Breast epithelium (tissue), 4 donors: Measurements from ENCODE around the gene CDC5L. TPM values are rescaled to one million over a fixed set of nuclear protein-coding genes. Genes with fewer than 3 reads are reported as not detected.

ENCODE experiments used
- DNase-seq, 2 donors: peaks; one replicate each; pipeline ENCODE4 v3.0.0-alpha.2; 2019; ENCODE audit warnings: low spot score in 2 of 2
- H3K27ac ChIP-seq, 2 donors: fragments of 200-600 bp; sonication (generic) in 1 of 2; one replicate each; pipeline ENCODE4 v1.5.1; 2016 to 2019; ENCODE audit warnings: mild to moderate bottlenecking in 1 of 2
- H3K27me3 ChIP-seq, 2 donors: fragments of 200-600 bp; sonication (generic) in 1 of 2; one replicate each; pipeline versions ENCODE4 v1.5.1 to v1.6.0; 2017 to 2019; ENCODE audit warnings: control low read depth in 1 of 2, mild to moderate bottlenecking in 1 of 2
- H3K36me3 ChIP-seq: fragments of 200-600 bp; one replicate; pipeline ENCODE4 v1.5.1; 2019
- H3K4me1 ChIP-seq, 2 donors: fragments of 200-600 bp; sonication (generic); one replicate each; pipeline ENCODE4 v1.5.1; 2016 to 2019; ENCODE audit warnings: control low read depth in 1 of 2
- H3K4me3 ChIP-seq, 3 donors: fragments of 200-600 bp; sonication (generic); 1 replicate in 2 of 3; 2 replicates in 1 of 3; pipeline ENCODE4 v1.5.1; 2016 to 2019; ENCODE audit warnings: mild to moderate bottlenecking in 3 of 3, moderate library complexity in 2 of 3
- H3K9me3 ChIP-seq, 2 donors: fragments of 200-600 bp; sonication (generic) in 1 of 2; one replicate each; pipeline ENCODE4 v1.5.1; 2016 to 2019; ENCODE audit warnings: control low read depth in 1 of 2
- CTCF ChIP-seq, 3 donors: fragments of 450-650 bp; IDR thresholded peaks; one replicate each; pipeline ENCODE4 v1.5.1; 2016 to 2017; ENCODE audit warnings: antibody characterized with exemption in 3 of 3, mild to moderate bottlenecking in 3 of 3, moderate library complexity in 3 of 3
- POLR2A ChIP-seq: fragments of 450-650 bp; IDR thresholded peaks from one replicate; pipeline ENCODE4 v1.6.1; 2016; ENCODE audit warnings: antibody characterized with exemption, mild to moderate bottlenecking, moderate library complexity
- POLR2AphosphoS5 ChIP-seq, 3 donors: sonication (generic); formaldehyde crosslinking; IDR thresholded peaks; one replicate each; pipeline ENCODE4 v1.6.1; 2017; ENCODE audit warnings: antibody characterized with exemption in 3 of 3
- intact Hi-C: fragments of 100-400 bp; cut with DNase I; formaldehyde crosslinking; loops from one replicate; pipeline ENCODE4 v1.15.1; 2023; ENCODE audit warnings: low total_unique reads
- total RNA-seq, 3 donors: library from RNA; depleted of rRNA; stranded (reverse); fragments of >200 nt; gene quantifications; one replicate each; pipeline ENCODE4 v1.1.0, GENCODE V29; 2016

Gene CDC5L
- total RNA-seq, 3 donors from 2014 or later: 21.1 to 29.1 (median 22.0) TPM

GRCh38 chr6:44404022-44404714 is 16.7 kb downstream of the CDC5L start:
- H3K27ac ChIP-seq: no peak overlapping the region
- H3K36me3 ChIP-seq: peaks cover 6% of the 10 kb centered on the region
- H3K4me3 ChIP-seq: no peak overlapping the region
- intact Hi-C loops: no loop called here
- H3K27me3 ChIP-seq: no peaks in the 10 kb centered on the region
- no peaks in the 10 kb centered on the region for H3K4me1 ChIP-seq
- DNase-seq: no peak
- no peak for TF ChIP-seq POLR2A
- no peak for TF ChIP-seq POLR2AphosphoS5 (IDR thresholded peaks at IDR 0.05)
- no peak for TF ChIP-seq CTCF (IDR thresholded peaks at IDR 0.05)
- H3K9me3 ChIP-seq: no peaks in the 10 kb centered on the region

- H3K36me3 ChIP-seq: peaks cover 6% of the 10 kb centered on the region
- H3K27me3 ChIP-seq: no peaks in the 10 kb centered on the region
- DNase-seq: no peak
- intact Hi-C loops: no loop called here
- H3K27ac ChIP-seq: no peak overlapping the region
- H3K4me1 ChIP-seq: no peaks in the 10 kb centered on the region
- no peaks in the 10 kb centered on the region for H3K9me3 ChIP-seq
- TF ChIP-seq POLR2AphosphoS5 (IDR thresholded peaks at IDR 0.05) (no peak), POLR2A (no peak), CTCF (IDR thresholded peaks at IDR 0.05) (no peak)
- H3K4me3 ChIP-seq: no peak overlapping the region
Observed at GRCh38 chr6:44404715-44405099, 17.2 kb downstream of the CDC5L start.

GRCh38 chr6:44407951-44408670 is 20.6 kb downstream of the CDC5L start:
- Histone ChIP-seq H3K27ac (no peak overlapping the region), H3K9me3 (no peaks in the 10 kb centered on the region), H3K27me3 (no peaks in the 10 kb centered on the region), H3K4me1 (no peaks in the 10 kb centered on the region), H3K36me3 (peaks cover 6% of the 10 kb centered on the region), H3K4me3 (no peak overlapping the region)
- intact Hi-C loops: no loop called here
- DNase-seq: no peak
- no peak for TF ChIP-seq POLR2AphosphoS5 (IDR thresholded peaks at IDR 0.05)
- TF ChIP-seq POLR2A: no peak
- no peak for TF ChIP-seq CTCF (IDR thresholded peaks at IDR 0.05)

GRCh38 chr6:44409207-44409794 is 21.8 kb downstream of the CDC5L start:
- intact Hi-C loops: no loop called here
- TF ChIP-seq POLR2A (no peak), POLR2AphosphoS5 (IDR thresholded peaks at IDR 0.05) (no peak), CTCF (IDR thresholded peaks at IDR 0.05) (no peak)
- peaks cover 6% of the 10 kb centered on the region for H3K36me3 ChIP-seq

GRCh38 chr6:44410363-44410762 is 22.9 kb downstream of the CDC5L start:
- Histone ChIP-seq H3K27ac (no peak overlapping the region), H3K36me3 (peaks cover 6% of the 10 kb centered on the region), H3K4me1 (no peaks in the 10 kb centered on the region), H3K4me3 (no peak overlapping the region), H3K9me3 (no peaks in the 10 kb centered on the region), H3K27me3 (no peaks in the 10 kb centered on the region)
- no peak for DNase-seq
- intact Hi-C loops: no loop called here
- TF ChIP-seq CTCF (IDR thresholded peaks at IDR 0.05) (no peak), POLR2A (no peak), POLR2AphosphoS5 (IDR thresholded peaks at IDR 0.05) (no peak)

More at GRCh38 chr6:44409207-44409794, 21.8 kb downstream of the CDC5L start:
- DNase-seq: no peak
- Histone ChIP-seq H3K4me3 (no peak overlapping the region), H3K27me3 (no peaks in the 10 kb centered on the region), H3K9me3 (no peaks in the 10 kb centered on the region), H3K27ac (no peak overlapping the region), H3K4me1 (no peaks in the 10 kb centered on the region)
